Mucosa of descending colon (tissue), 3 donors: ENCODE measurements around the gene SPTBN4. TPM values are rescaled to one million over a fixed set of nuclear protein-coding genes. Genes with fewer than 3 reads are reported as not detected.
"Not testable (repeated sequence)": the region's sequence is repeated elsewhere in the genome, so short reads cannot be mapped to it uniquely, and the experiment has no call there.

Experiments
- ATAC-seq: fragments of 200-7000 bp; cut with Tn5 transposase; one replicate; pipeline ENCODE4 v1.9.1; 2020; ENCODE audit warnings: mild to moderate bottlenecking, moderate library complexity
- DNase-seq, 3 donors: peaks; one replicate each; pipeline ENCODE4 v3.0.0-alpha.2; 2020
- H3K36me3 ChIP-seq: fragments of 200-600 bp; one replicate; pipeline ENCODE4 v1.8.0; 2021; ENCODE audit warnings: low read depth, mild to moderate bottlenecking
- H3K4me1 ChIP-seq: fragments of 200-600 bp; one replicate; pipeline ENCODE4 v1.8.0; 2021; ENCODE audit warnings: low read depth, mild to moderate bottlenecking
- H3K4me3 ChIP-seq: fragments of 200-600 bp; one replicate; pipeline ENCODE4 v1.8.0; 2021; ENCODE audit warnings: mild to moderate bottlenecking
- H3K9me3 ChIP-seq: fragments of 200-600 bp; one replicate; pipeline ENCODE4 v1.8.0; 2021; ENCODE audit warnings: mild to moderate bottlenecking
- intact Hi-C, 2 donors: fragments of 100-400 bp; cut with DNase I in 1 of 2; cut with micrococcal nuclease in 1 of 2; formaldehyde crosslinking; loops; one replicate each; pipeline versions ENCODE4 v1.11.0 to v1.11.1; 2022; cut with DNase I, micrococcal nuclease
- total RNA-seq, 3 donors: library from RNA; stranded (reverse); fragmentation: NEBNext Ultra II Directional in 2 of 3; extraction: Animal tissue kit (Norgen Biotek cat#: 25700) in 2 of 3; gene quantifications; one replicate each; pipeline versions ENCODE4 v1.2.1 to v1.2.4, GENCODE V29; 2021 to 2023
- TF ChIP-seq, protein P1 (sequence below): fragments of 200-600 bp; IDR thresholded peaks from one replicate; pipeline ENCODE4 v1.8.0; 2022; ENCODE audit warnings: antibody characterized with exemption, mild to moderate bottlenecking
- donor health status: DM: no; HTN: no; CAD: no; lungs with moderate emphysema.
- donor health status: DM: no; HTN: no; CAD: no.
- donor health status: DM: no; HTN: yes; CAD: no.

The SPTBN4 gene
- total RNA-seq, 3 donors from 2014 or later: 0.29 to 4.1 (median 0.82) TPM

DNA sequence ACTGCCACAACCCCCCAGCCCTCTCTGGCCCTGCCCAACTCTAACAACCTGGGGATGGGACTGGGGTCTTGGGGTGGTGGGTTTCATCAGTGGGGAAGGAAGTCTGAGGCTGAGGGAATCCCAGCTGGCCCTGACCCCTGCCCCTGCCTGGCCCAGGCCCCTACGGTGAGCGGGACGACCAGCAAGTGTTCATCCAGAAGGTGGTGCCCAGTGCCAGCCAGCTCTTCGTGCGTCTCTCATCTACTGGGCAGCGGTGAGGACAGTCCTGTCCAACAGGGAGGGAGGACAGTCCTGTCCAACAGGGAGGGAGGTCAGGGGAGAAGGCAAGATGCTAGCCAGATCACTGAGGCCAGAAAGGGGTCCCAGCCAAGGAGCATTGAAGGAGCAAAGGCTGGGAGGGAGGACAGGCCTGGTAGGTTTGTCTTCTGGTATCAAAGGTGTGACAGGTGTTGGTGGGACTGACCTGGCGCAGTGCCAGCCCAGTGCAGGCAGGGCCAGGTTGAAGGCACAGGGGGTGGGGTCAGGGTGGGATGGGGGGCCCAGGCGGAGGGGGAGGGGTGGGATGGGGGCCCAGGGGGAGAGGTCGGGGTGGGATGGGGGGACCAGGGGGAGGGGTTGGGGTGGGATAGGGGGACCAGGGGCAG, 122.2 kb downstream of the SPTBN4 start:
- H3K4me3 ChIP-seq: no peak overlapping the region
- no peaks in the 10 kb centered on the region for H3K36me3 ChIP-seq
- H3K9me3 ChIP-seq: no peaks in the 10 kb centered on the region
- H3K4me1 ChIP-seq: no peaks in the 10 kb centered on the region
- DNase-seq (no peak), ATAC-seq (no peak)
- TF ChIP-seq, protein P1, sequence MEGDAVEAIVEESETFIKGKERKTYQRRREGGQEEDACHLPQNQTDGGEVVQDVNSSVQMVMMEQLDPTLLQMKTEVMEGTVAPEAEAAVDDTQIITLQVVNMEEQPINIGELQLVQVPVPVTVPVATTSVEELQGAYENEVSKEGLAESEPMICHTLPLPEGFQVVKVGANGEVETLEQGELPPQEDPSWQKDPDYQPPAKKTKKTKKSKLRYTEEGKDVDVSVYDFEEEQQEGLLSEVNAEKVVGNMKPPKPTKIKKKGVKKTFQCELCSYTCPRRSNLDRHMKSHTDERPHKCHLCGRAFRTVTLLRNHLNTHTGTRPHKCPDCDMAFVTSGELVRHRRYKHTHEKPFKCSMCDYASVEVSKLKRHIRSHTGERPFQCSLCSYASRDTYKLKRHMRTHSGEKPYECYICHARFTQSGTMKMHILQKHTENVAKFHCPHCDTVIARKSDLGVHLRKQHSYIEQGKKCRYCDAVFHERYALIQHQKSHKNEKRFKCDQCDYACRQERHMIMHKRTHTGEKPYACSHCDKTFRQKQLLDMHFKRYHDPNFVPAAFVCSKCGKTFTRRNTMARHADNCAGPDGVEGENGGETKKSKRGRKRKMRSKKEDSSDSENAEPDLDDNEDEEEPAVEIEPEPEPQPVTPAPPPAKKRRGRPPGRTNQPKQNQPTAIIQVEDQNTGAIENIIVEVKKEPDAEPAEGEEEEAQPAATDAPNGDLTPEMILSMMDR: no peak
- intact Hi-C loops: no loop called here

DNA sequence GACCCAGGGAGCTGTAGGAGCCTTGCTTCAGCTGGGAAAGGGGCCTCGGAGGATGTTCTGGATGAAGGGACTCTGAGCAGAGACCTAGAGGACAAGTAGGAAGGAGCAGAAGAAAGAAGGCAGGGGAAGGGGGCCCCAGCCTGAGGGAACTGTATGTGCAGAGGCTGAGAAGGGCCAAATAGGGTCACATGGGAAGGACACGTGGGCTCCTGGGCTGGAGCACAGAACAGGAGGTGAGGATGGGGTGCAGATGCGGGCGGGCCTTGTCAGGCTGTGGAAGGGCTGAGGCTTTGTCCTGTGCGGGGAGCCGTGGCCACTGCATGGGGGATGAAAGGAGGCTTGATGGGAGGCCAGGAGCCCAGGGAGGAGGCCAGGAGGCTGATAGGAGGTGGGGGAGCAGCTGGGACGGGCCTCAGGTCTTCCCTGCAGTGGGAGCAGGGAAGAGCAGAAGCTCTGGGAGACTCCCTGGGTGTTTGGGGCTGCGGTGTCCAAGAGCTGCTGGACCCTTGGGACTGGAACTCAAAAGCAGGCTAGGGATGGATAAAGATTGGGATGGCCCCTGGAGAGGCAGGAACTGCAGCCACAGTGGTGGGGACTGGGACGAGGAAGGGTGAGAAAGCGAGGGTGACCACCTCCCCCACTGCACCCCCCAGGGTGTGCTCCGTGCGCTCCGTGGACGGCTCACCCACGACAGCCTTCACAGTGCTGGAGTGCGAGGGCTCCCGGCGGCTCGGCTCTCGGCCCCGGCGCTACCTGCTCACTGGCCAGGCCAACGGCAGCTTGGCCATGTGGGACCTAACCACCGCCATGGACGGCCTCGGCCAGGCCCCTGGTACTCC, 123.0 kb downstream of the SPTBN4 start:
- DNase-seq (no peak), ATAC-seq (no peak)
- no peaks in the 10 kb centered on the region for H3K36me3 ChIP-seq
- no peaks in the 10 kb centered on the region for H3K4me1 ChIP-seq
- intact Hi-C loops: loop anchor here in 1 of 2 donors (10.0 kb wide), 1 partner anchor 45 kb away; no protein-coding TSS in a partner anchor
- H3K4me3 ChIP-seq: no peak overlapping the region
- H3K9me3 ChIP-seq: no peaks in the 10 kb centered on the region
- TF ChIP-seq, protein P1: no peak

DNA sequence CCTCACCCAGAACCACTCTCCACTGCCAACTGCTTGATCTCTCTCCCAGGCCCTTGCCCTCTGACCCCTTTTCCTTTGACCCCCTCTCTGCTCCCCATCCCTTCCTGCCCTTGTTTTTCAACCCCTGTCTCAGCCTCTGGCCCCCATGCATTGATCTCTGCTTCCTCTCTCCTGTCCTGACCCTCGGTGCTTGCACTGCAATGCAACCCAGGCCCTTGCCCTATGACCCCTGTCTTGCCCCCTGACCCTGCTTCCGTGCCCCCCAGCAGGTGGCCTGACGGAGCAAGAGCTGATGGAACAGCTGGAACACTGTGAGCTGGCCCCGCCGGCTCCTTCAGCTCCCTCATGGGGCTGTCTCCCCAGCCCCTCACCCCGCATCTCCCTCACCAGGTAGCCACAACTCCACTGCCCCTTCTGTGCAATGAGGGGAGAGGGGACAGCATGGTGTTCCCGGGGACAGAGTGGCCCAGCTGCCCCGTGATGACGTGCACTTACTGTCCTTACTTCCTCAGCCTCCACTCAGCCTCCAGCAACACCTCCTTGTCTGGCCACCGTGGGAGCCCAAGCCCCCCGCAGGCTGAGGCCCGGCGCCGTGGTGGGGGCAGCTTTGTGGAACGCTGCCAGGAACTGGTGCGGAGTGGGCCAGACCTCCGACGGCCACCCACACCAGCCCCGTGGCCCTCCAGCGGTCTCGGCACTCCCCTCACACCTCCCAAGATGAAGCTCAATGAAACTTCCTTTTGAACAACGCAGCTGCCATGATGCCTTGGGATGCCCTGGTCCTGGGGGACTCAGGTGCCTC, 123.9 kb downstream of the SPTBN4 start:
- intact Hi-C loops: loop anchor here in 1 of 2 donors (10.0 kb wide), 1 partner anchor 46 kb away; no protein-coding TSS in a partner anchor
- TF ChIP-seq, protein P1: no peak
- no peaks in the 10 kb centered on the region for H3K9me3 ChIP-seq
- DNase-seq: no peak
- no peak overlapping the region for H3K4me3 ChIP-seq
- no peaks in the 10 kb centered on the region for H3K4me1 ChIP-seq
- no peaks in the 10 kb centered on the region for H3K36me3 ChIP-seq
- ATAC-seq: no peak

DNA sequence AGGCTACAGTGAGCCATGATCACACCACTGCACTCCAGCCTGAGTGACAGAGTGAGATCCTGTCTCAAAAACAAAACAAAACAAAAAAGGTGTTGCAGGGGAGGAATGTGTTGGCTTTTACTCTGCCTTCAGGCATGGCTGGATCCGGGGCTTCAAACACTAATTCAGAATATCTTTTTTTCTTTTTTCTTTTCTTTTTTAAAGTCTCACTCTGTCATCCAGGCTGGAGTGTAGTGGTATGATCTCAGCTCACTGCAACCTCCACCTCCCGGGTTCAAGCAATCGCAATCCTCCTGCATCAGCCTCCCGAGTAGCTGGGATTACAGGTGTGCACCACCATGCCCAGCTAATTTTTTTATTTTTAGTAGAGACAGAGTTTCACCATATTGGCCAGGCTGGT, 124.9 kb downstream of the SPTBN4 start:
- H3K4me1 ChIP-seq, ATAC-seq, H3K36me3 ChIP-seq, H3K9me3 ChIP-seq, H3K4me3 ChIP-seq, DNase-seq: not testable (repeated sequence)
- intact Hi-C loops: loop anchor here in 1 of 2 donors (10.0 kb wide), 1 partner anchor 47 kb away; no protein-coding TSS in a partner anchor

DNA sequence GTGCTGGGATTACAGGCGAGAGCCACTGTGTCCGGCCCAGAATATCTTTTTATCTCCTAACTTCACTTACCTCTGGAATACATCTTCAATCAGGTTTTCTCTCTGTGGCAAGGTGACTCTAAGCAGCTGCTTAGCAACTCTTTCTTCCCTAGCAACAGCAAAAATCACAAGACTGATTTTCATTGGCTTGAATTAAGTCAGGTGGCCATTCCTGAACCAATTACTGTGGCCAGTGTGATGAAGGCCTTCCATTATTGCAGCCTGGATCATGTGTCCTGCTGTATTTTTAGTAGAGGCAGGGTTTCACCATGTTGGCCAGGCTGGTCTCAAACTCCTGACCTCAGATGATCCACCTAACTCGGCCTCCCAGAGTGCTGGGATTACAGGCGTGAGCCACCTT, 125.4 kb downstream of the SPTBN4 start:
- intact Hi-C loops: loop anchor here in 1 of 2 donors (10.0 kb wide), 1 partner anchor 47 kb away; no protein-coding TSS in a partner anchor
- Histone ChIP-seq H3K4me3 (no peak overlapping the region), H3K4me1 (peaks cover 2% of the 10 kb centered on the region), H3K36me3 (no peaks in the 10 kb centered on the region), H3K9me3 (no peaks in the 10 kb centered on the region)
- ATAC-seq: peak; percentile 71
- no peak for DNase-seq
- TF ChIP-seq, protein P1: no peak
